Caco-2 (cell line): ENCODE results near the gene RXFP1. TPM values are rescaled to one million over a fixed set of nuclear protein-coding genes. Genes with fewer than 3 reads are reported as not detected.

Source experiments
- BruUV-seq: library from RNA; stranded (reverse); fragments of 400-500 nt; replicated peaks from 2 replicates; lab custom pipeline; 2021; lab: Mats Ljungman, UMichigan
- CTCF ChIA-PET: fragments of 300-600 bp; sonication (Branson Sonifier 250); formaldehyde crosslinking; loops from one replicate; lab custom pipeline; 2022; ENCODE audit warnings: antibody characterized with exemption; lab: Charles Lee
- POLR2A ChIA-PET: fragments of 300-600 bp; sonication (Branson Sonifier 250); formaldehyde crosslinking; loops from one replicate; lab custom pipeline; 2022; ENCODE audit warnings: antibody characterized with exemption; lab: Charles Lee
- DNase-seq, 2 experiments: peaks; one replicate each; pipeline versions ENCODE4 v3.0.0 to v3.0.0-alpha.2; 2020 to 2022
- H3K27me3 ChIP-seq: replicated peaks from 2 replicates; pipeline ENCODE4 v1.6.0; 2011; ENCODE audit warnings: low read length; ENCODE audit not compliant: control insufficient read depth, insufficient read depth
- H3K36me3 ChIP-seq: 2 replicates; pipeline ENCODE4 v1.5.1; 2011; ENCODE audit warnings: low read length; ENCODE audit not compliant: control insufficient read depth, insufficient read depth
- H3K4me1 ChIP-seq: fragments of 250-450 bp; sonication (Bioruptor Pico); 2 replicates; pipeline ENCODE4 v1.5.1; 2020; ENCODE audit warnings: mild to moderate bottlenecking
- H3K4me3 ChIP-seq: 2 replicates; pipeline ENCODE4 v1.5.1; 2011; ENCODE audit warnings: low read depth, mild to moderate bottlenecking, control low read depth, low read length
- H3K9me3 ChIP-seq: fragments of 250-450 bp; sonication (Bioruptor Pico); 2 replicates; pipeline ENCODE4 v1.5.1; 2020; ENCODE audit warnings: mild to moderate bottlenecking, moderate library complexity
- H3K27ac Mint-ChIP-seq: one replicate; pipeline ENCODE4 v1.8.0; 2022; ENCODE audit warnings: mixed read lengths; ENCODE audit not compliant: unreplicated experiment
- H3K27me3 Mint-ChIP-seq: one replicate; pipeline ENCODE4 v1.8.0; 2022; ENCODE audit warnings: mixed read lengths; ENCODE audit not compliant: insufficient read depth, unreplicated experiment
- H3K36me3 Mint-ChIP-seq: one replicate; pipeline ENCODE4 v1.8.0; 2022; ENCODE audit warnings: mild to moderate bottlenecking, mixed read lengths; ENCODE audit not compliant: insufficient read depth, unreplicated experiment
- H3K4me1 Mint-ChIP-seq: one replicate; pipeline ENCODE4 v1.8.0; 2022; ENCODE audit warnings: low read depth, mixed read lengths; ENCODE audit not compliant: unreplicated experiment
- H3K4me3 Mint-ChIP-seq: one replicate; pipeline ENCODE4 v1.8.0; 2022; ENCODE audit warnings: mild to moderate bottlenecking, moderate library complexity, mixed read lengths; ENCODE audit not compliant: unreplicated experiment
- H3K9me3 Mint-ChIP-seq: one replicate; pipeline ENCODE4 v1.8.0; 2022; ENCODE audit warnings: mixed read lengths; ENCODE audit not compliant: unreplicated experiment
- CTCF ChIP-seq, 2 experiments: fragments of 200-600 bp in 1 of 2; IDR thresholded peaks; 1 replicate in 1 of 2; 2 replicates in 1 of 2; pipeline versions ENCODE4 v1.5.1 to v1.8.0; 2011 to 2022; ENCODE audit warnings: antibody characterized with exemption in 1 of 2, control low read depth in 1 of 2, inconsistent platforms in 1 of 2, low read depth in 1 of 2, low read length in 1 of 2, mild to moderate bottlenecking in 1 of 2, moderate library complexity in 1 of 2; ENCODE audit not compliant: insufficient read depth in 1 of 2, severe bottlenecking in 1 of 2, unreplicated experiment in 1 of 2
- intact Hi-C: fragments of 100-400 bp; cut with micrococcal nuclease; formaldehyde crosslinking; loops from one replicate; pipeline ENCODE4 v1.10.0; 2022; ENCODE audit not compliant: unreplicated experiment
- total RNA-seq: library from RNA; stranded (reverse); gene quantifications from 2 replicates; pipeline ENCODE4 v1.2.3, GENCODE V29; 2022

Gene RXFP1
- total RNA-seq, 1 experiment from 2014 or later: not detected

GRCh38 chr4:158571736-158572135 lies 50.1 kb downstream of the RXFP1 start:
- POLR2A ChIA-PET: no interaction called here
- no TSS peak for BruUV-seq
- no peak overlapping the region for H3K27ac Mint-ChIP-seq

GRCh38 chr4:158572608-158573007 lies 50.9 kb downstream of the RXFP1 start:
- CTCF ChIA-PET: no interaction called here

More at GRCh38 chr4:158571736-158572135, 50.1 kb downstream of the RXFP1 start:
- Histone ChIP-seq H3K27me3 (no peaks in the 10 kb centered on the region), H3K36me3 (no peaks in the 10 kb centered on the region), H3K4me1 (no peaks in the 10 kb centered on the region), H3K9me3 (no peaks in the 10 kb centered on the region), H3K4me3 (no peak overlapping the region)
- peaks cover 9% of the 10 kb centered on the region for H3K27me3 Mint-ChIP-seq
- H3K36me3 Mint-ChIP-seq: no peaks in the 10 kb centered on the region
- no peak overlapping the region for H3K4me3 Mint-ChIP-seq
- no peak for DNase-seq
- intact Hi-C loops: no loop called here
- no peaks in the 10 kb centered on the region for H3K4me1 Mint-ChIP-seq
- TF ChIP-seq CTCF (IDR thresholded peaks at IDR 0.05; ENCODE audit: insufficient read depth in 1 of 2, low read depth in 1 of 2, low read length in 1 of 2, severe bottlenecking in 1 of 2, unreplicated experiment in 1 of 2): no peak
- CTCF ChIA-PET: no interaction called here
- no peaks in the 10 kb centered on the region for H3K9me3 Mint-ChIP-seq

GRCh38 chr4:158578476-158578875 lies 56.8 kb downstream of the RXFP1 start:
- Histone ChIP-seq H3K36me3 (no peaks in the 10 kb centered on the region), H3K4me1 (no peaks in the 10 kb centered on the region), H3K4me3 (no peak overlapping the region), H3K27me3 (no peaks in the 10 kb centered on the region), H3K9me3 (no peaks in the 10 kb centered on the region)
- peak in 1 of 2 experiments; percentile 47 for TF ChIP-seq CTCF (IDR thresholded peaks at IDR 0.05; ENCODE audit: insufficient read depth in 1 of 2, low read depth in 1 of 2, low read length in 1 of 2, severe bottlenecking in 1 of 2, unreplicated experiment in 1 of 2)
- POLR2A ChIA-PET: no interaction called here
- Mint-ChIP-seq H3K4me3 (no peak overlapping the region), H3K36me3 (no peaks in the 10 kb centered on the region), H3K9me3 (no peaks in the 10 kb centered on the region), H3K27ac (no peak overlapping the region), H3K4me1 (no peaks in the 10 kb centered on the region), H3K27me3 (no peaks in the 10 kb centered on the region)
- BruUV-seq: no TSS peak
- peak in 1 of 2 experiments; percentile 6 for DNase-seq
- CTCF ChIA-PET: no interaction called here
- intact Hi-C loops: loop anchor here (1.0 to 2.0 kb wide), 2 partner anchors 168 to 318 kb away; no protein-coding TSS in a partner anchor

More at GRCh38 chr4:158572608-158573007, 50.9 kb downstream of the RXFP1 start:
- no peaks in the 10 kb centered on the region for H3K4me1 Mint-ChIP-seq
- H3K27ac Mint-ChIP-seq: no peak overlapping the region
- Histone ChIP-seq H3K4me3 (no peak overlapping the region), H3K9me3 (no peaks in the 10 kb centered on the region), H3K36me3 (no peaks in the 10 kb centered on the region), H3K4me1 (no peaks in the 10 kb centered on the region), H3K27me3 (no peaks in the 10 kb centered on the region)
- H3K4me3 Mint-ChIP-seq: no peak overlapping the region
- TF ChIP-seq CTCF (IDR thresholded peaks at IDR 0.05; ENCODE audit: insufficient read depth in 1 of 2, low read depth in 1 of 2, low read length in 1 of 2, severe bottlenecking in 1 of 2, unreplicated experiment in 1 of 2): no peak
- intact Hi-C loops: no loop called here
- no peaks in the 10 kb centered on the region for H3K9me3 Mint-ChIP-seq
- POLR2A ChIA-PET: no interaction called here
- no TSS peak for BruUV-seq
- no peak for DNase-seq
- H3K27me3 Mint-ChIP-seq: peaks cover 9% of the 10 kb centered on the region
- H3K36me3 Mint-ChIP-seq: no peaks in the 10 kb centered on the region
